K562 (cell line): ENCODE data around the gene DPAGT1. TPM values are rescaled to one million over a fixed set of nuclear protein-coding genes. Genes with fewer than 3 reads are reported as not detected.

Experiments used
- CAMTA2 ChIP-seq: fragments of 250-450 bp; sonication (Bioruptor Pico); conservative IDR thresholded peaks from 2 replicates; pipeline ENCODE4 v1.5.1; 2022
- CBFA2T2 ChIP-seq: fragments of 450-650 bp; conservative IDR thresholded peaks from 2 replicates; pipeline ENCODE4 v1.6.1; 2017; ENCODE audit warnings: mild to moderate bottlenecking
- HNRNPK ChIP-seq: fragments of 200-400 bp; formaldehyde crosslinking; IDR thresholded peaks from one replicate; pipeline ENCODE4 v1.6.1; 2018; ENCODE audit warnings: mild to moderate bottlenecking, low read depth, low read length; ENCODE audit not compliant: poor library complexity, severe bottlenecking
- KDM1A ChIP-seq, 2 experiments: fragments of 450-650 bp; IDR thresholded peaks; 2 replicates each; pipeline ENCODE4 v1.6.1; 2016; ENCODE audit warnings: mild to moderate bottlenecking in 2 of 2
- KDM5B ChIP-seq: fragments of 200-600 bp; sonication (generic); IDR thresholded peaks from 2 replicates; pipeline ENCODE4 v1.6.1; 2012; ENCODE audit warnings: low read depth, mild to moderate bottlenecking, moderate library complexity, low read length, control low read depth, inconsistent platforms; ENCODE audit not compliant: insufficient replicate concordance
- NFRKB ChIP-seq: fragments of 450-650 bp; IDR thresholded peaks from 2 replicates; pipeline ENCODE4 v1.6.1; 2016; ENCODE audit warnings: low read depth
- PCBP2 ChIP-seq: fragments of 200-400 bp; formaldehyde crosslinking; IDR thresholded peaks from 2 replicates; pipeline ENCODE4 v1.6.1; 2018; ENCODE audit warnings: low read length, low read depth, mild to moderate bottlenecking, moderate library complexity; ENCODE audit not compliant: poor library complexity, severe bottlenecking
- PYGO2 ChIP-seq: fragments of 450-650 bp; IDR thresholded peaks from 2 replicates; pipeline ENCODE4 v1.6.1; 2016; ENCODE audit warnings: mild to moderate bottlenecking, missing genetic modification characterization, moderate library complexity, missing compliant biosample characterization
- ZNF184 ChIP-seq: sonication (generic); formaldehyde crosslinking; IDR thresholded peaks from 2 replicates; pipeline ENCODE4 v1.5.0; 2020; ENCODE audit warnings: missing genetic modification reagents
- polyA plus RNA-seq, 8 experiments: library from polyadenylated mRNA; depleted of rRNA in 4 of 8; stranded (reverse) in 5 of 8; unstranded in 3 of 8; fragments of >200 nt; fragmentation: Nextera tagmentation in 2 of 8; fragmentation: Illumina TruSeq in 1 of 8; extraction: Ambion mirVana in 2 of 8; extraction: Trizol in 1 of 8; gene quantifications; 2 replicates each; pipeline versions ENCODE4 v1.2.1 to v1.2.3, GENCODE V29; 2011 to 2014; ENCODE audit warnings: inconsistent platforms in 1 of 8, missing spikeins in 1 of 8
- total RNA-seq, 7 experiments: library from RNA; depleted of rRNA in 6 of 7; stranded (reverse); fragments of >200 nt in 6 of 7; fragmentation: Illumina TruSeq in 2 of 7; extraction: Trizol in 2 of 7; gene quantifications; 2 replicates each; pipeline versions ENCODE4 v1.2.1 to v1.2.3, GENCODE V29; 2011 to 2021; ENCODE audit warnings: low replicate concordance in 1 of 7
- TF ChIP-seq, protein P1 (sequence below), 2 experiments: fragments of 450-650 bp; IDR thresholded peaks; 2 replicates each; pipeline ENCODE4 v1.6.1; 2016; ENCODE audit warnings: mild to moderate bottlenecking in 2 of 2, borderline replicate concordance in 1 of 2, low read depth in 1 of 2, moderate library complexity in 1 of 2
- TF ChIP-seq, protein P2 (sequence below), 3 experiments: fragments of 200-800 bp in 1 of 3; sonication (Bioruptor generic) in 1 of 3; sonication (generic) in 1 of 3; formaldehyde crosslinking in 1 of 3; IDR thresholded peaks; 2 replicates each; pipeline versions ENCODE4 v1.6.1 to v1.8.0; 2016 to 2022; ENCODE audit warnings: mild to moderate bottlenecking in 2 of 3, missing compliant biosample characterization in 2 of 3, missing genetic modification characterization in 2 of 3, missing genetic modification reagents in 1 of 3
- TF ChIP-seq, protein P3 (sequence below): fragments of 250-450 bp; sonication (Bioruptor Pico); IDR thresholded peaks from 2 replicates; pipeline ENCODE4 v1.8.0; 2022; ENCODE audit warnings: inconsistent platforms, mild to moderate bottlenecking, moderate library complexity, borderline replicate concordance

DPAGT1 gene
- total and polyA plus RNA-seq, 9 of the 15 experiments (the other 6 are each of a cell fraction or from before 2014, with no cell fraction given), result 29.9 to 135 (median 85.0) TPM

DNA sequence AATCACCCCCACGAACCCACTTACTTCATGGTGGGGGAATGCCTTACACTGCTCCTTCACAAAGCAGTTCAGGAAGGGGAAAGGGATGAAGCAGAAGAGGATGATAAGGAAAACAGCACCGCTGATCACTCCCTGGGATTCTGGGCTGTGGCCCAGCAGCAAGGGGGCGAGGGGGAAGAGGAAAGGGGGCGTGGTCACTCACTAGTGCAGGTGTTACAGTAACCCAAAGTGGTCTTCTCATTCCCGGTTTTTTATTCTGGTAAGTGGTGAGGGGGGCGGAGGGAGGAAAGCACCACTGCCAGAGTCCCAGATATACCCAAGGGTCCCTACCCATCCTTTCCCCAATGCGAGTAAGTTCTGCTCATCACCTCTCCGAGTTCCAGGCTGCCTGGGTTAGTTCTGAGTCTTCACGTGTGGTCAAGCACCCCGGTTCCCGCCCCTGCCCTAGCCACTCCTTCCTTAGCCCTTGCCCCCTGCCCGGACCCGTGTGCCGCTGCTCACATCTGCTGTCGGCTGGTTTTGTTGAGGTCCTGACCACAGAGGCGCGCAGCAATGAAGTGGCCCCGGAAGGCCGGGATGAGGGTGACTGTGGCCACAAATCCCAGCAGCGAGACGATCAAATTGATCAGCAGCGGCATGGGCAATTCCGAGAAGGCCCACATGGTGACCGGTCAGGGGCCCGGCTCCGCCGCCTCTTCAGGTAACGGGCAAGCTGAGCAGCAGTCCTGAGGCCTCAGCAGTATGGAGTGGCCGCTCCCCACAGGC, 477 bp downstream of the DPAGT1 start (continued):
- TF ChIP-seq, protein P1, sequence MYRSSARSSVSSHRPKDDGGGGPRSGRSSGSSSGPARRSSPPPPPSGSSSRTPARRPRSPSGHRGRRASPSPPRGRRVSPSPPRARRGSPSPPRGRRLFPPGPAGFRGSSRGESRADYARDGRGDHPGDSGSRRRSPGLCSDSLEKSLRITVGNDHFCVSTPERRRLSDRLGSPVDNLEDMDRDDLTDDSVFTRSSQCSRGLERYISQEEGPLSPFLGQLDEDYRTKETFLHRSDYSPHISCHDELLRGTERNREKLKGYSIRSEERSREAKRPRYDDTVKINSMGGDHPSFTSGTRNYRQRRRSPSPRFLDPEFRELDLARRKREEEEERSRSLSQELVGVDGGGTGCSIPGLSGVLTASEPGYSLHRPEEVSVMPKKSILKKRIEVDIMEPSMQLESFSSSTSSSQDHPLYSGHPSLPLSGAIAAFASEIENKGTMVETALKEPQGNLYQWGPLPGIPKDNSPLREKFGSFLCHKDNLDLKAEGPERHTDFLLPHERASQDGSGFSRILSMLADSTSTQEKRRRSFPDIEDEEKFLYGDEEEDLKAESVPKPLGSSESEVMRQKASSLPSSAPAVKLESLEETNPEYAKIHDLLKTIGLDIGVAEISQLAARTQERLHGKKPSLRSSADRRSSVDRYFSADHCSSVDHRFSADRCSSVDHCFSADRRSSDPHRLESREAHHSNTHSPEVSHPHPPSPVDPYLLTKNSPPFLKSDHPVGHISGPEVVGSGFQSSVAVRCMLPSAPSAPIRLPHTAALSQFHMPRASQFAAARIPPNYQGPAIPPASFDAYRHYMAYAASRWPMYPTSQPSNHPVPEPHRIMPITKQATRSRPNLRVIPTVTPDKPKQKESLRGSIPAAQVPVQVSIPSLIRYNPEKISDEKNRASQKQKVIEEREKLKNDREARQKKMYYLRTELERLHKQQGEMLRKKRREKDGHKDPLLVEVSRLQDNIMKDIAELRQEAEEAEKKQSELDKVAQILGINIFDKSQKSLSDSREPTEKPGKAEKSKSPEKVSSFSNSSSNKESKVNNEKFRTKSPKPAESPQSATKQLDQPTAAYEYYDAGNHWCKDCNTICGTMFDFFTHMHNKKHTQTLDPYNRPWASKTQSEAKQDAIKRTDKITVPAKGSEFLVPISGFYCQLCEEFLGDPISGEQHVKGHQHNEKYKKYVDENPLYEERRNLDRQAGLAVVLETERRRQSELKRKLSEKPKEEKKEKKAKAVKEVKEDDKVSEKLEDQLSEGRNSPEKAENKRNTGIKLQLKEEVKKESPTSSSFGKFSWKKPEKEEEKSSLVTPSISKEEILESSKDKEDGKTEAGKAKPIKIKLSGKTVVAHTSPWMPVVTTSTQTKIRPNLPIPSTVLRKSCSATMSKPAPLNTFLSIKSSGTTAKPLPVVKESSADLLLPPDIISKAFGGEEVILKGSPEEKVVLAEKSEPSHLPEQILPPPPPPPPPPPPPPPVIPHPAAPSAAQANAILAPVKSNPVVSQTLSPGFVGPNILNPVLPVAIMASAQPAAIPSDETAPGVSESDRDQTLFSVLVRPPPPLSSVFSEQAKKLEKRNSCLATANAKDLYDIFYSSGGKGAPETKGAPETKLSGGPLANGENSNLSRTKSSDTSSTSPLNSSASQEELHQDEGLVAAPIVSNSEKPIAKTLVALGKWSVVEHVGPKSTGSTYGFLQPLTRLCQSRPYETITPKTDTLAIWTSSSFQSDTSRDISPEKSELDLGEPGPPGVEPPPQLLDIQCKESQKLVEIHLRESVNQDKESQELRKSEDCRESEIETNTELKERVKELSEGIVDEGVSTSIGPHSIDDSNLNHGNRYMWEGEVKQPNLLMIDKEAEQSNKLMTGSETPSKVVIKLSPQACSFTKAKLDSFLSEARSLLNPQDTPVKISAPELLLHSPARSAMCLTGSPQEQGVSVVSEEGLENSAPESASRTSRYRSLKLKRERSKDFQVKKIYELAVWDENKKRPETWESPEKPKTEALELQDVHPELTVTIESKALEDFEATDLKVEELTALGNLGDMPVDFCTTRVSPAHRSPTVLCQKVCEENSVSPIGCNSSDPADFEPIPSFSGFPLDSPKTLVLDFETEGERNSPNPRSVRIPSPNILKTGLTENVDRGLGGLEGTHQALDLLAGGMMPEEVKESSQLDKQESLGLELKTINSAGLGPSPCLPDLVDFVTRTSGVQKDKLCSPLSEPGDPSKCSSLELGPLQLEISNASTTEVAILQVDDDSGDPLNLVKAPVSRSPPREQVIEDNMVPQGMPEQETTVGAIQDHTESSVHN (IDR thresholded peaks at IDR 0.05; ENCODE audit: borderline replicate concordance in 1 of 2, low read depth in 1 of 2), result no peak
- TF ChIP-seq CAMTA2 (CRISPR knock-in tag) (no peak), HNRNPK (no peak), NFRKB (no peak), KDM1A (IDR thresholded peaks at IDR 0.05) (0 out of 4 replicates have a peak, but pooled peaks of 1 of the 2 experiments have one; percentile 27), CBFA2T2 (no peak), PYGO2 (tag) (no peak), KDM5B (peak; percentile 0), PCBP2 (no peak), ZNF184 (CRISPR knock-in tag) (no peak)
- TF ChIP-seq, protein P2, sequence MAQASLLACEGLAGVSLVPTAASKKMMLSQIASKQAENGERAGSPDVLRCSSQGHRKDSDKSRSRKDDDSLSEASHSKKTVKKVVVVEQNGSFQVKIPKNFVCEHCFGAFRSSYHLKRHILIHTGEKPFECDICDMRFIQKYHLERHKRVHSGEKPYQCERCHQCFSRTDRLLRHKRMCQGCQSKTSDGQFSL (CRISPR knock-in tag; IDR thresholded peaks at IDR 0.05), result no peak
- TF ChIP-seq, protein P2 (tag; IDR thresholded peaks at IDR 0.05), result no peak
- TF ChIP-seq, protein P3, sequence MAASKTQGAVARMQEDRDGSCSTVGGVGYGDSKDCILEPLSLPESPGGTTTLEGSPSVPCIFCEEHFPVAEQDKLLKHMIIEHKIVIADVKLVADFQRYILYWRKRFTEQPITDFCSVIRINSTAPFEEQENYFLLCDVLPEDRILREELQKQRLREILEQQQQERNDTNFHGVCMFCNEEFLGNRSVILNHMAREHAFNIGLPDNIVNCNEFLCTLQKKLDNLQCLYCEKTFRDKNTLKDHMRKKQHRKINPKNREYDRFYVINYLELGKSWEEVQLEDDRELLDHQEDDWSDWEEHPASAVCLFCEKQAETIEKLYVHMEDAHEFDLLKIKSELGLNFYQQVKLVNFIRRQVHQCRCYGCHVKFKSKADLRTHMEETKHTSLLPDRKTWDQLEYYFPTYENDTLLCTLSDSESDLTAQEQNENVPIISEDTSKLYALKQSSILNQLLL (CRISPR knock-in tag), result no peak
